HepG2 (cell line): ENCODE results near the gene GPR176. TPM values are rescaled to one million over a fixed set of nuclear protein-coding genes. Genes with fewer than 3 reads are reported as not detected.

Source experiments
- ATAC-seq: fragments of 200-7000 bp; cut with Tn5 transposase; 3 replicates; pipeline ENCODE4 v1.9.1; 2020; ENCODE audit warnings: mild to moderate bottlenecking, moderate library complexity
- BruUV-seq: library from RNA; stranded (reverse); fragments of 400-500 nt; replicated peaks from 2 replicates; lab custom pipeline; 2021; lab: Mats Ljungman, UMichigan
- CTCF ChIA-PET: fragments of 300-600 bp; formaldehyde crosslinking; extraction: SDS; loops from one replicate; lab custom pipeline; 2021; ENCODE audit warnings: low total read pairs, inconsistent platforms, low intra/inter-chr PET ratio; lab: Yijun Ruan, JAX
- POLR2A ChIA-PET: fragments of 350-600 bp; sonication (Branson Sonifier 250); formaldehyde crosslinking; loops from one replicate; lab custom pipeline; 2020; ENCODE audit warnings: antibody characterized with exemption, inconsistent platforms; lab: Yijun Ruan, JAX
- DNase-seq: peaks from one replicate; pipeline ENCODE4 v3.0.0-alpha.2; 2015; ENCODE audit warnings: low spot score
- FAIRE-seq: peaks from 3 replicates; lab custom pipeline; 2011; peaks lifted over from hg19 to GRCh38; lab: Jason Lieb, UNC
- H2AFZ ChIP-seq: one replicate; pipeline ENCODE4 v1.6.1; 2011; ENCODE audit warnings: low read length, inconsistent platforms
- H3K27ac ChIP-seq: fragments of 300-600 bp; 3 replicates; pipeline ENCODE4 v1.8.0; 2011; ENCODE audit warnings: mixed run types, mild to moderate bottlenecking, mixed read lengths, low read length, inconsistent platforms; ENCODE audit not compliant: insufficient read depth; ENCODE audit errors: extremely low read length
- H3K27me3 ChIP-seq, 2 experiments: fragments of 200-600 bp in 1 of 2; 2 replicates in 1 of 2; 3 replicates in 1 of 2; pipeline versions ENCODE4 v1.6.0 to v1.8.0; 2011; ENCODE audit warnings: low read length in 2 of 2, mild to moderate bottlenecking in 2 of 2, moderate library complexity in 2 of 2, inconsistent platforms in 1 of 2; ENCODE audit not compliant: insufficient read depth in 2 of 2, control insufficient read depth in 1 of 2
- H3K36me3 ChIP-seq, 2 experiments: fragments of 200-600 bp in 1 of 2; replicated peaks in 1 of 2; 2 replicates in 1 of 2; 3 replicates in 1 of 2; pipeline versions ENCODE4 v1.5.1 to v1.8.0; 2011; ENCODE audit warnings: low read length in 2 of 2, inconsistent platforms in 1 of 2; ENCODE audit not compliant: insufficient read depth in 2 of 2, control insufficient read depth in 1 of 2
- H3K4me1 ChIP-seq: 2 replicates; pipeline ENCODE4 v1.5.1; 2012; ENCODE audit warnings: low read length, inconsistent platforms; ENCODE audit not compliant: insufficient read depth
- H3K4me2 ChIP-seq: 2 replicates; pipeline ENCODE4 v1.6.0; 2011; ENCODE audit warnings: low read depth, low read length, inconsistent platforms
- H3K4me3 ChIP-seq, 3 experiments: fragments of 200-600 bp in 1 of 3; sonication (generic), shearing (Covaris generic) in 1 of 3; replicated peaks in 1 of 3; 2 replicates each; pipeline ENCODE4 v1.5.1; 2011 to 2016; ENCODE audit warnings: low read length in 3 of 3, inconsistent platforms in 2 of 3, low read depth in 2 of 3, mild to moderate bottlenecking in 2 of 3, control low read depth in 1 of 3, mixed read lengths in 1 of 3; ENCODE audit not compliant: insufficient read depth in 1 of 3
- H3K79me2 ChIP-seq: one replicate; pipeline ENCODE4 v1.6.1; 2011; ENCODE audit warnings: low read length, inconsistent platforms; ENCODE audit not compliant: insufficient read depth
- H3K9ac ChIP-seq: 2 replicates; pipeline ENCODE4 v1.6.0; 2011; ENCODE audit warnings: mild to moderate bottlenecking, low read depth, low read length, inconsistent platforms; ENCODE audit not compliant: insufficient read depth
- H3K9me3 ChIP-seq: 2 replicates; pipeline ENCODE4 v1.5.1; 2012; ENCODE audit warnings: mild to moderate bottlenecking, low read length
- H4K20me1 ChIP-seq: 2 replicates; pipeline ENCODE4 v1.6.0; 2011; ENCODE audit warnings: inconsistent platforms, mild to moderate bottlenecking, low read length, moderate library complexity; ENCODE audit not compliant: insufficient read depth
- BRD4 ChIP-seq: sonication (generic); formaldehyde crosslinking; IDR thresholded peaks from 2 replicates; pipeline ENCODE4 v1.4.0; 2020; ENCODE audit warnings: missing genetic modification reagents
- DBP ChIP-seq: sonication (generic); formaldehyde crosslinking; IDR thresholded peaks from 2 replicates; pipeline ENCODE4 v1.4.0; 2020; ENCODE audit warnings: missing genetic modification reagents; ENCODE audit errors: not compliant biosample characterization
- ELK4 ChIP-seq: sonication (generic); formaldehyde crosslinking; IDR thresholded peaks from 2 replicates; pipeline ENCODE4 v1.9.0; 2021; ENCODE audit warnings: missing genetic modification reagents, borderline replicate concordance
- ISX ChIP-seq: sonication (generic); formaldehyde crosslinking; conservative IDR thresholded peaks from 2 replicates; pipeline ENCODE4 v1.5.0; 2020; ENCODE audit warnings: missing genetic modification reagents
- JARID2 ChIP-seq: sonication (generic); formaldehyde crosslinking; IDR thresholded peaks from 2 replicates; pipeline ENCODE4 v1.8.1; 2023; ENCODE audit warnings: missing genetic modification reagents, inconsistent platforms; ENCODE audit not compliant: insufficient replicate concordance
- MLX ChIP-seq: IDR thresholded peaks from 2 replicates; pipeline ENCODE4 v1.6.1; 2016
- MXI1 ChIP-seq: IDR thresholded peaks from 3 replicates; pipeline ENCODE4 v1.6.1; 2012; ENCODE audit warnings: low read depth, low read length, inconsistent platforms, borderline replicate concordance
- RARA ChIP-seq: IDR thresholded peaks from 2 replicates; pipeline ENCODE4 v1.6.1; 2016; ENCODE audit warnings: missing genetic modification reagents, missing compliant biosample characterization
- SNAPC5 ChIP-seq: sonication (generic); formaldehyde crosslinking; IDR thresholded peaks from 2 replicates; pipeline ENCODE4 v1.8.1; 2023; ENCODE audit warnings: mild to moderate bottlenecking, missing genetic modification reagents, borderline replicate concordance
- TP53 ChIP-seq: sonication (generic); formaldehyde crosslinking; conservative IDR thresholded peaks from 2 replicates; pipeline ENCODE4 v1.4.0; 2020; ENCODE audit warnings: missing genetic modification reagents
- ZMYM2 ChIP-seq: sonication (generic); formaldehyde crosslinking; IDR thresholded peaks from 2 replicates; pipeline ENCODE4 v1.8.0; 2022; ENCODE audit warnings: mild to moderate bottlenecking, missing genetic modification reagents
- ZNF597 ChIP-seq: sonication (generic); formaldehyde crosslinking; IDR thresholded peaks from 2 replicates; pipeline ENCODE4 v1.5.0; 2020; ENCODE audit warnings: missing genetic modification reagents
- ZNF703 ChIP-seq: sonication (generic); formaldehyde crosslinking; IDR thresholded peaks from 2 replicates; pipeline ENCODE4 v1.5.1; 2020; ENCODE audit warnings: missing genetic modification reagents, mild to moderate bottlenecking, moderate library complexity, borderline replicate concordance
- ZNF777 ChIP-seq: sonication (generic); formaldehyde crosslinking; IDR thresholded peaks from 2 replicates; pipeline ENCODE4 v1.4.0; 2020; ENCODE audit warnings: missing genetic modification reagents
- WGBS: methylation state at CpG from one replicate; pipeline ENCODE4 v1.1.6; 2017; ENCODE audit warnings: low lambda C conversion rate; 5-methylcytosine and 5-hydroxymethylcytosine counted together
- in situ Hi-C: cut with HindIII; loops from 2 replicates; pipeline ENCODE4 v1.10.0; 2017; ENCODE audit warnings: low pct_unique_long_range_greater_than_20kb; ENCODE audit not compliant: extremely low pct_ligation_motif_present
- intact Hi-C: fragments of 100-400 bp; cut with micrococcal nuclease; formaldehyde crosslinking; loops from one replicate; pipeline ENCODE4 v1.10.0; 2022; ENCODE audit not compliant: unreplicated experiment
- polyA plus RNA-seq, 8 experiments: library from polyadenylated mRNA; depleted of rRNA in 3 of 8; stranded (reverse) in 7 of 8; unstranded in 1 of 8; fragments of >200 nt; fragmentation: Illumina TruSeq in 4 of 8; extraction: Trizol in 4 of 8; gene quantifications; 2 replicates each; pipeline versions ENCODE4 v1.2.1 to v1.2.3, GENCODE V29; 2011 to 2016; ENCODE audit warnings: low read depth in 4 of 8, missing spikeins in 1 of 8, mixed read lengths in 1 of 8; ENCODE audit not compliant: insufficient read depth in 1 of 8
- total RNA-seq, 5 experiments: library from RNA; depleted of rRNA; stranded (reverse); fragments of >200 nt; fragmentation: Illumina TruSeq; extraction: Trizol; gene quantifications; 2 replicates each; pipeline ENCODE4 v1.2.3, GENCODE V29; 2016; ENCODE audit warnings: low read depth in 1 of 5

Gene GPR176
- total and polyA plus RNA-seq, 2 of the 13 experiments (the other 11 are each of a cell fraction or from before 2014, with no cell fraction given) = 0.11 to 0.20 TPM

- POLR2A ChIA-PET = no interaction called here
- intact Hi-C loops (no loop called here), in situ Hi-C loops (no loop called here)
- no peaks in the 10 kb centered on the region for H3K79me2 ChIP-seq
- BruUV-seq = no TSS peak
- no peaks in the 10 kb centered on the region for H3K36me3 ChIP-seq
- 3% methylated on average over 1 of the region's 1 CpG for WGBS
- CTCF ChIA-PET = no interaction called here
- no peaks in the 10 kb centered on the region for H4K20me1 ChIP-seq
- H3K4me1 ChIP-seq = peaks cover 5% of the 10 kb centered on the region; the same call in 1 of the 2 replicates
- DNase-seq (no peak), ATAC-seq (no peak), FAIRE-seq (no peak)
- no peak overlapping the region for H3K4me2 ChIP-seq
- no peaks in the 10 kb centered on the region for H3K9me3 ChIP-seq
- no peak overlapping the region for H3K4me3 ChIP-seq
- H2AFZ ChIP-seq = no peak overlapping the region
- H3K27ac ChIP-seq = no peak overlapping the region
- peaks cover 0 to 10% of the 10 kb centered on the region in 2 experiments; a peak in 3 of 5 replicates for H3K27me3 ChIP-seq
- TF ChIP-seq ZNF703 (CRISPR knock-in tag) (no peak), MLX (CRISPR knock-in tag) (no peak), ZMYM2 (no peak), JARID2 (CRISPR knock-in tag) (no peak), ZNF777 (CRISPR knock-in tag) (no peak), ELK4 (CRISPR knock-in tag) (no peak), SNAPC5 (no peak), RARA (CRISPR knock-in tag) (no peak), MXI1 (no peak), ISX (CRISPR knock-in tag) (no peak), DBP (CRISPR knock-in tag) (no peak), BRD4 (CRISPR knock-in tag) (no peak), ZNF597 (CRISPR knock-in tag) (no peak), TP53 (no peak)
- no peak overlapping the region for H3K9ac ChIP-seq
Observed at GRCh38 chr15:39908186-39908585, 11.9 kb downstream of the GPR176 start.
